ENCODE results near the gene SLC6A6. TPM values are rescaled to one million over a fixed set of nuclear protein-coding genes. Genes with fewer than 3 reads are reported as not detected.

SLC6A6 gene
- total RNA-seq, 3 donors from 2014 or later = 22.1 to 52.4 (median 27.5) TPM

GRCh38 chr3:14506626-14507304 is 104.4 kb downstream of the SLC6A6 start:
- peak in 1 of 2 donors; percentile 38 for DNase-seq (ENCODE audit: low spot score in 2 of 2)
- intact Hi-C loops (cut with DNase I; ENCODE audit: low total_unique reads) = no loop called here
- no peaks in the 10 kb centered on the region for H3K27me3 ChIP-seq

GRCh38 chr3:14507305-14507741 is 104.9 kb downstream of the SLC6A6 start:
- no peak overlapping the region for H3K27ac ChIP-seq
- peak in 1 of 2 donors; percentile 35 for DNase-seq (ENCODE audit: low spot score in 2 of 2)
- no peaks in the 10 kb centered on the region for H3K36me3 ChIP-seq
- no peaks in the 10 kb centered on the region for H3K4me1 ChIP-seq
- no peak overlapping the region for H3K4me3 ChIP-seq
- H3K9me3 ChIP-seq = peaks cover 0 to 12% of the 10 kb centered on the region in 2 donors
- no peaks in the 10 kb centered on the region for H3K27me3 ChIP-seq
- intact Hi-C loops (cut with DNase I; ENCODE audit: low total_unique reads) = no loop called here
- TF ChIP-seq CTCF (IDR thresholded peaks at IDR 0.05) (no peak), POLR2AphosphoS5 (IDR thresholded peaks at IDR 0.05) (no peak), POLR2A (IDR thresholded peaks at IDR 0.05) (no peak)

More at GRCh38 chr3:14506626-14507304, 104.4 kb downstream of the SLC6A6 start:
- peaks cover 0 to 17% of the 10 kb centered on the region in 2 donors for H3K9me3 ChIP-seq
- no peak overlapping the region for H3K27ac ChIP-seq
- H3K4me3 ChIP-seq = no peak overlapping the region
- TF ChIP-seq POLR2AphosphoS5 (IDR thresholded peaks at IDR 0.05) (no peak), CTCF (IDR thresholded peaks at IDR 0.05) (no peak), POLR2A (IDR thresholded peaks at IDR 0.05) (no peak)
- no peaks in the 10 kb centered on the region for H3K36me3 ChIP-seq
- no peaks in the 10 kb centered on the region for H3K4me1 ChIP-seq

- Histone ChIP-seq H3K27me3 (no peaks in the 10 kb centered on the region), H3K4me3 (no peak overlapping the region), H3K9me3 (peaks cover 0 to 7% of the 10 kb centered on the region in 2 donors), H3K27ac (no peak overlapping the region), H3K36me3 (no peaks in the 10 kb centered on the region), H3K4me1 (no peaks in the 10 kb centered on the region)
- DNase-seq (ENCODE audit: low spot score in 2 of 2) = peak in 1 of 2 donors; percentile 20
- no peak for TF ChIP-seq POLR2A (IDR thresholded peaks at IDR 0.05)
- TF ChIP-seq CTCF (IDR thresholded peaks at IDR 0.05) = no peak
- TF ChIP-seq POLR2AphosphoS5 (IDR thresholded peaks at IDR 0.05) = no peak
- intact Hi-C loops (cut with DNase I; ENCODE audit: low total_unique reads) = no loop called here
Observed at GRCh38 chr3:14507757-14508504, 105.5 kb downstream of the SLC6A6 start.

GRCh38 chr3:14508505-14508819 is 106.1 kb downstream of the SLC6A6 start:
- TF ChIP-seq POLR2AphosphoS5 (IDR thresholded peaks at IDR 0.05) = no peak
- TF ChIP-seq POLR2A (IDR thresholded peaks at IDR 0.05) = no peak
- TF ChIP-seq CTCF (IDR thresholded peaks at IDR 0.05) = no peak
- no peaks in the 10 kb centered on the region for H3K27me3 ChIP-seq
- H3K4me1 ChIP-seq = no peaks in the 10 kb centered on the region
- H3K36me3 ChIP-seq = no peaks in the 10 kb centered on the region
- no peak overlapping the region for H3K27ac ChIP-seq
- DNase-seq (ENCODE audit: low spot score in 2 of 2) = peak in 1 of 2 donors; percentile 30
- no peak overlapping the region for H3K4me3 ChIP-seq
- intact Hi-C loops (cut with DNase I; ENCODE audit: low total_unique reads) = no loop called here
- peaks cover 0 to 1% of the 10 kb centered on the region in 2 donors for H3K9me3 ChIP-seq

All from breast epithelium (tissue), 4 donors.